GM12875 (cell line): Measurements from ENCODE around the gene GABRR3.

Experiments used
- H3K4me3 ChIP-seq: one replicate; pipeline ENCODE4 v1.5.1; 2011; ENCODE audit warnings: low read depth, low read length, control low read depth
- TF ChIP-seq, protein P1 (sequence below): IDR thresholded peaks from 2 replicates; pipeline ENCODE4 v1.5.1; 2011; ENCODE audit warnings: low read depth, mild to moderate bottlenecking, control low read depth, inconsistent platforms, low read length, moderate library complexity, borderline replicate concordance; ENCODE audit not compliant: insufficient read depth

The GABRR3 gene

GRCh38 chr3:98002717-98003116 is 32.4 kb downstream of the GABRR3 start:
- TF ChIP-seq, protein P1, sequence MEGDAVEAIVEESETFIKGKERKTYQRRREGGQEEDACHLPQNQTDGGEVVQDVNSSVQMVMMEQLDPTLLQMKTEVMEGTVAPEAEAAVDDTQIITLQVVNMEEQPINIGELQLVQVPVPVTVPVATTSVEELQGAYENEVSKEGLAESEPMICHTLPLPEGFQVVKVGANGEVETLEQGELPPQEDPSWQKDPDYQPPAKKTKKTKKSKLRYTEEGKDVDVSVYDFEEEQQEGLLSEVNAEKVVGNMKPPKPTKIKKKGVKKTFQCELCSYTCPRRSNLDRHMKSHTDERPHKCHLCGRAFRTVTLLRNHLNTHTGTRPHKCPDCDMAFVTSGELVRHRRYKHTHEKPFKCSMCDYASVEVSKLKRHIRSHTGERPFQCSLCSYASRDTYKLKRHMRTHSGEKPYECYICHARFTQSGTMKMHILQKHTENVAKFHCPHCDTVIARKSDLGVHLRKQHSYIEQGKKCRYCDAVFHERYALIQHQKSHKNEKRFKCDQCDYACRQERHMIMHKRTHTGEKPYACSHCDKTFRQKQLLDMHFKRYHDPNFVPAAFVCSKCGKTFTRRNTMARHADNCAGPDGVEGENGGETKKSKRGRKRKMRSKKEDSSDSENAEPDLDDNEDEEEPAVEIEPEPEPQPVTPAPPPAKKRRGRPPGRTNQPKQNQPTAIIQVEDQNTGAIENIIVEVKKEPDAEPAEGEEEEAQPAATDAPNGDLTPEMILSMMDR = no peak
- H3K4me3 ChIP-seq = no peak overlapping the region

DNA sequence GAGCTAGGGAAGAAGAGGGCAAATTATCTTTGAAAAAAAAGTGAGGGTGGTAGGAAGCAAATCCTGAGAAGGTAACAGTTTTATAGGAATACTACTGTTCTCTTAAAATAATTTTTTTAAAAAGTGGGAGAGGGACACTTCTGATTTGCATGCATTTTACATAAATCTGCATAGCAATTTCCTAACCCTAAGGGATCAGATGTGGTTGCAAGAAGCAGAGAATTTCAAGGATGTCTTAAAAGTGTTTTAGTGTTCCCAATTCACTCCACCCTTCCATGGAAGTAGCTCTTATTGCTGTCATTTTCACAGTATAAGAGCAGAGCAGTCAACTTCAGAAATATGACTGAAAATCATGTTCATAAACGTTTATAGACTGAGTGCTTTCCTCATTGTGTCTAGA is 35.1 kb downstream of the GABRR3 start:
- TF ChIP-seq, protein P1 = no peak
- no peak overlapping the region for H3K4me3 ChIP-seq

DNA sequence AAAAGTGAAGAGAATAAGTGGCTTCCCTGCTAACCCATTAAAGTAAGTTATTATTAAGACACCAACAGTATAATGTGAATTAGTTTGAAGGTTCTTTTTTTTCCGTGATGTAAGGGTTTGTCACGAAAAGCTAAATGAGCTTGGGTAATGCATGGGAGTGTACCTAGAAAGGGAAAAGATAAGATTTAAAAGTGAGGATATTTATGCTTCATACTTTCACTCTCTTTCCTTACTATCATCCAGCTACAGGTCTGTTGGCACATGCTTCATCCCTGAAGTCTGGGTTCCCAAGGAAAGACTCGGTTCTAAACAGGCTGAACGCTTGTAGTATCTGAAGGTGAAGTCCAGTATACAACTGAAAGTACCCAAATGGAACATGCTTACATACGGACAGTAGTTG is 36.0 kb downstream of the GABRR3 start:
- TF ChIP-seq, protein P1 = no peak

GRCh38 chr3:97996988-97997387 is 38.1 kb downstream of the GABRR3 start:
- no peak overlapping the region for H3K4me3 ChIP-seq
- TF ChIP-seq, protein P1 = no peak

More for the DNA sequence above, 36.0 kb downstream of the GABRR3 start:
- H3K4me3 ChIP-seq = no peak overlapping the region

DNA sequence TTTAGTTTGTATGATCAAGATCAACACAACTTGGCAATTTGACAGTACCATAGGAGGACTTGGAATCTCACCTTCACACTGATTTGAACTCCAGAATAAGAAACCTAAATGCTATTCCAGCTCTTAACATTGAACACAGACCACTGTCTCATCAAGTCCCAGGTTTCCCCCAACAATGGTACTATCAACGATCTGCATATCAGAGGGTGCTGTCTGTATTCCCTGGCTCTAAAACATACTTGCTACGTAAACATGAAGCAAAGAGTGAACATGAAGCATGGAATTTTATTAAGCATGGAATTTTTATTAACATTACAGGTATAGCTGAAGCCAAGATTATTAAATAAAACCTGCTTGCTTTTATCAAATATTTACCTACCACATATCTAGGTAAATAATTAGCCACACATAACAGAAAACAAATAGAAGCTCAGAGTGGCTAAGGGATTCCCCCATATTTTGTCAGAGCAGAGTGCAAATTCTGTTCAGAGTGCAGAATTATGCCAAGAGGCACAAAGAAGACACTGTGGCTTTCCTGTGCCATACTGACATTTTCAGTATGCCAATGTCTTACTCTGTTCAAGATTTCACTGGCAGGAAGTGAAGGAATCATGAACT is 40.7 kb downstream of the GABRR3 start:
- H3K4me3 ChIP-seq = no peak overlapping the region
- TF ChIP-seq, protein P1 = no peak

- H3K4me3 ChIP-seq = no peak overlapping the region
- TF ChIP-seq, protein P1 = no peak
Measured at GRCh38 chr3:97993526-97993925, 41.6 kb downstream of the GABRR3 start.

- H3K4me3 ChIP-seq = no peak overlapping the region
- TF ChIP-seq, protein P1 = no peak
Measured at GRCh38 chr3:97992547-97993173, 42.5 kb downstream of the GABRR3 start.
